Measurements from ENCODE around the gene BACH2.
A peak's percentile ranks its signal among the peaks of the same experiment; 100 is the strongest.

BACH2 gene

DNA sequence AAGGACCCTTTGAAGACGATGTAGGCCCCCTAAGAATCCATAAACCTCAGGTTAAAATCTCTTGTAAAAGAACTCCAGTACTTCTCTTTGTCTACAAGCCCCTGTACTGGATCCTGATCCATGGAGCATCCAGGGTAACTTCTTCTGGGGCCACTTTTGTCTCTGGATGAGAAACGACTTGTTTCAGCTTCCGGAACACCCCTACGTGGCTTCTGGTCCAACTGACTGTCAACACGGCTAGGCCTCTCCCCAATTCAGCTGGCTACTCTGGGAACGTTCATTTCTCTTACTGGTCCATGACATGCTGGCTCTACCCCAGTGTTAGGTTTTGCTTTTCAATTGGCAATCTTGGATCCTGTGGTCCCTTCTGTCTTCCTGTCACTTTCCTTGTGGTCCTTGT lies 198.0 kb downstream of the BACH2 start:
- no peak for DNase-seq (ENCODE audit: low spot score)

GRCh38 chr6:90098001-90098531 lies 198.6 kb downstream of the BACH2 start:
- DNase-seq (ENCODE audit: low spot score) = no peak

DNA sequence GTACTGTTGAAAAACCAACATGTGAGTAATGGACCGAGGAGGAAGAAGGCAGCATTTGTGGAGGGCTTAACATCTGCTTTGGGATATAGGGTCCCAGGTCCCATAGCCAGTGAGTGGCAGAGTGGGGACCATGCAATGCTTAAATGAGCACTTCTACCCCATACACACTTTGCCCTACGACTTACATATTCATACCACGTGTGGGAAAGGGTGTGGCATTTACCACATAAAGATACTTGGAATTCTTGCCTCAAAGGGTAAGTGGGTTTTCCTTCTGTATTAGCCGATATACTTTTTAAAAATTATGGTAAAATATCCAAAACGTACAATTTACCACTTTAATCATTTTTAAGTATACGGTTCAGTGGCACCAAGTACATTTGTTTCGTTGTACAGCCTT lies 199.3 kb downstream of the BACH2 start:
- no peak for DNase-seq (ENCODE audit: low spot score)

DNA sequence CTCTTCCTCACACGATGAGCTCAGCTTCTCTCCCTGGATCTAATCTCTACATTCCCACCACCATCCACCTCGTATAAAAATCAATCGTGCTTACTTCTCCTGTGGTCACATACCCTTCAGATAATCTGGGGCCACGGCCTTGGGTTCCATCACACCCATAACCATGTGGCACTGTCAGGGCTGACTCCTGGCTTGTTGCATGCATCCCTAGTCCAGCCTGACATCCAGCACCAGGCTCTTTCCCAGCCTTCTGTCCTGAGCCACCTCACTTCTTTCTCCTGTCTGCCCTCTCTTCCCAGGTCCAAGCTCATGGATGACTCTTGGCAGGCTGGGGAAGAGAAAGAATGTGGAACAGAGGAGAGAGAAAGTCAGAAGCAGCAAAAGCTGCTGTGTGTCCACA lies 199.8 kb downstream of the BACH2 start:
- no peak for DNase-seq (ENCODE audit: low spot score)

DNA sequence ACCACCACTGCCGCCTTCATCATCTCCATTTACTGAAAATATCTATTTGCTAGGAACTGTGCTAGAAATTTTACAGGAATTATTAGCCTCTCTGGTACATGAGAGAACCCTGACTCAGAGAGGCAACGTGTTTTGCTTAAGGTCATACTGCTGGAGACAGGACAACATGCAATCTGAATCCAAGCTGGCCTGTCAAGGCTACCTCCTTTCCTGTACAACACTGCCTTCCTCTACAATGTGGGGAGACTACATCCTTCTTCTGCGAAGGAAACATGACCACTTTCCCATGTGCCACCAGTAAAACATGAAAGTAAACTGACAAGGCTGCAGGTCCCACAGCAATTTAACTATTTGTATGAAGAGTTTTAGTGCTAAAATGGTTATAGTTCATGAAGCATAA lies 200.9 kb downstream of the BACH2 start:
- DNase-seq (ENCODE audit: low spot score) = no peak

DNA sequence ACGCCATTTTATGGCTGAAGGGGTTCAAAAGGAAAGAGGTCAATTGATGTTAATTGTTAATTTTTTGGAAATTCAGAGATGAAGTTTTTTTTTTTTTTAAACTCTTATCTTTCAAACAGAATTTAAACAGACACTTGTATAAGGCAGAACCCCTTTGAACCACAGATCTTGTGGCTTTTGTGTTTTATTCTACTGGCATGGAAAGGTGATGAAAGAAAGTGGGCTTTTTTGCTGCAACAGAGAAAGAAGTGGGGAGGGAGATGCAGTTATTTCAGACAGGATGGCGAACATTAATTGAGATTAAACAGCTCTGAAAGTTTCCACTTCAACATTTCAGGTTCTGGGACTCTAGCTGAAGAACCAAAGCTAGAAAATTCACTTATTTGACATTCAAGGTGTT lies 201.5 kb downstream of the BACH2 start:
- DNase-seq (ENCODE audit: low spot score) = no peak

GRCh38 chr6:90093558-90094073 lies 203.0 kb downstream of the BACH2 start:
- no peak for DNase-seq (ENCODE audit: low spot score)

GRCh38 chr6:90090866-90091265 lies 205.8 kb downstream of the BACH2 start:
- no peak for DNase-seq (ENCODE audit: low spot score)

DNA sequence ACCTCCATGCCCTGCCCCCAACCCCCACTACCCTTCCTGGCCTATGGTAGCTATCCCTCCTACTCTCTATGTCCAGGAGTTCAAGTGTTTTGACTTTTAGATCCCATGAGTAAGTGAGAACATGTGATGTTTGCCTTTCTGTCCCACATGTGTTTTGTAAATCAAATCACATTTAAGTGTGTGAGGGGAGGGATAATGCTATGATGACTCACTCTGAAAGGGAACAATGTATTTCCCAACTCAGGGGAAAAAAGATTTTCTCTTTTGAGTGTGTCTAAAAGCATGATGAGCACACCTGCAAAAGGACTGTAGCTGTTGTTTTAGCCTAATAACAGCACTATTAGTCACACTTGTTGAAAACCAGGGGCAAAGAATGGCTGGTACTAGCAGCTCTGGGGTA lies 208.6 kb downstream of the BACH2 start:
- no peak for DNase-seq (ENCODE audit: low spot score)

- DNase-seq (ENCODE audit: low spot score) = no peak
These were observed 209.4 kb downstream of the BACH2 start for GRCh38 chr6:90087106-90087833.

DNA sequence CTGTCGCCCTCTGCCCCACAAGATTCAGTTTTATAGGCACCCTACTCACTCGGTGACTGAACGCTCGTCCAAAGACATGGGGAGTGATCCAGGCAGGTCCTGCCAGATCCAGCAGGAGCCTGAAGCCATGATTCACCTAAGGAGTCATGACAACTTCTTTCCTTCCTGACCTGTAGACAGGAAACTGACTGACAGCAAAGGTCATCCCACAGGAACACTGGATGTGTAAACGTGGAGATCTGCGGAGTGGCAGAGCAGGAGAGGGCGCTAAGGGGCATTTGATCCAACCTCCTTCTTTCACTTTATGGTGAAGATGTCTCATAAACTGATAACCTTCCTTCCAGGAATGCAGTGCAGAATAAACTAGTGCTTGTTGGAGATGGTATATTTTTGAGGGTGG lies 210.1 kb downstream of the BACH2 start:
- DNase-seq (ENCODE audit: low spot score) = no peak

- no peak for DNase-seq (ENCODE audit: low spot score)
These were observed 212.8 kb downstream of the BACH2 start for GRCh38 chr6:90083891-90084290.

GRCh38 chr6:90082847-90083246 lies 213.8 kb downstream of the BACH2 start:
- DNase-seq (ENCODE audit: low spot score) = no peak

DNA sequence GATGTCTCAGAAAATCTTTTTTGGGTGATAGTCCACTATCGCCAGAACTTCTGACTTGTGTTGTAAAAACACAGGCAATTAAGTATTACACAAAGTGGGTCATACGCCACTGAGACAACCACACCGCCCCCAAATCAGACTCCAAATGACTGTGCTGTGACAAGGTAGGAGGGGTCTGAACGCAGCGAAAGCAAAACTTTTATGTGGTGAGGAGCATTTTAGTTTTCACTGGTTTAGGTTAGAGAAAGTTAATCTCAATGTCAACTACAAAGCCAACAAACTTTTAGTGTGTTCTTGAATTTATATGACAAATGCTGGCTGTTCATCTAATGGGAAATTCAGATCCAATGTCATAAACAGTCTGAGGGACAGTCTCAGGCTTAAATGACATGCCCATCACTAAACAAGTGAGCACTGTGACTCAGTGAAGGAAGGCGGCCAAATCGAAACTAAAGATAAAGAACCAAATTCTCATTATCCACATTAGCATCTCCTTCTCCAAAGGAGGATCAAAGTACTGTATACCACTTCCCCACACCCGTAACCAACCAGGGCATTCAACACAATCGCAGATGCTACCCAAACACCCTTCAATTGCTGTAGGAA lies 215.7 kb downstream of the BACH2 start:
- DNase-seq (ENCODE audit: low spot score) = no peak

DNA sequence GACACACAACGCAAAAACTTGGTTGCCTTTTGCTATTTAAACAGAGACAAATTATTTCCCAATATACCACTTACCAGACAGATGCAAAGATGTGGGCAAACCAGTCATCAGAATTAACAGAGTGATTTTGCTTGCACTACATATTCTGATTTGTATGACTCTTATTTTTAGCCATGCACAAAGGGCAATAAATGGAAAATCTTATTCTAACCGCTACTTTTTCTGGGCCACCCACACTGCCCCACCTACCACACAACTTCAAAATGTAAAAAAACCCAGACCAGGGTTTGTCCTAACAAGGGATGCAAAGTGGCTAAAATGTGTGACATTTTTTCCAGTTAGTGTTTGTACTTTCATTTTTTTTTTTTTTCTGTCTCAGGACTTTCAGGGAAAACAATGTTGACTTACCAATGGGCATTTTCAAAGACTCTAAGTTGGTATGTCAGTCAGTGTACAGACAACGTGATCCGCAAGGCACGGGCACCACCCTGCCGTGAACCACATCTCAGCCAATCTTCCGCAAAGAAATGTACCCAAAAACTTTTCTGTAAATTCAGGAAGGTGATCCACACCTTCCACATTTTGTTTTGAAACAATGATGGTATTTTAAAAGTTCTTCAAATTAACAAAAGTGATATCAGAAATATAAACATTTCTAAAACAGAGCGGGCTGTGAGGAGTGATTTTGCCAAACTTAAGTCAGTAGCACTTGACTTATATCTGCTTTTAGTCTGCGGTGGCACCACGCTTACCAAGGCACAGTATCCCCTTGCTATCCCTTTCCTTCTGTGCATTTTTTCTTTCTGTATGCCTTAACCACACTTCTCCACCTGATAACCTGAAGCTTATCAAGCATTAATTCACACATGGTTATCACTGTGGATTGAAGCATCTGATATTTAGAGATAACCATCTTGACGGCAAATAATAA lies 216.8 kb downstream of the BACH2 start:
- no peak for DNase-seq (ENCODE audit: low spot score)

DNA sequence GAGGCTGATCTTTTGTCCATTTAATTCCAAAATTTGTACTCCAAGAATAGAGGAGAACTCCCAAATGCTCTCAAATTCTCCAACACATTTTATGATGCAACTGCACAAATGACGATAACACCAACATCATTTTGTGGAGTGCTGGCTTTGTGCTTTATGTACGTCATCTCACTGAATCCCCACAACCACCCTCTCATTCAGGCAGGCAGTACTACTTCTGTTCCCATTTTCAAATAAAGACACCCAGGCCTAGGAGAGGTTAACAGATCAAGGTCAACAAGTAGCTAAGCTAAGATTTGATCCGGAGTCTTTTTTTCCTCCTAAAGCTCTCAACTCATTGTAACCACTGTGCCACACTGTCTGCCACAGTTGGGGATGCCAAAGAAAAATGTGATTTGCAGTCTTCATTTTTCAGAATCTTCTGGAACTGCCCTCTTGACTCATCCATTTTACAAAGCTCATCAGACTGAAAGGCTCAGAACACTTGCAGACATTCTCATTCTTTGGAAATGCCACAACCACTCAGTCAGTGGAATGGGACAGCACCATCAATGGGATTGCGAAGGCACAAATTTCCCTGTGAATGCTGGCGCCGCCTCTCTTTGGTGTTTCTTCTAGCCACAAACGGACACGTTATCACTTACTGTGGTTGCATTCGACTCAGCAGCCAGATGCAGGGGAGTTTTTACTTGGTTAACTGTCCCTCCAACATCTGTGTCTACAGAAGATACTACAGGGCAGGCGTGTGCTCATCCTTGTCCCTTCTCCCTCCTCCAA lies 217.9 kb downstream of the BACH2 start:
- DNase-seq (ENCODE audit: low spot score) = no peak

- DNase-seq (ENCODE audit: low spot score) = no peak
These were observed 219.9 kb downstream of the BACH2 start for GRCh38 chr6:90076511-90077415.

DNA sequence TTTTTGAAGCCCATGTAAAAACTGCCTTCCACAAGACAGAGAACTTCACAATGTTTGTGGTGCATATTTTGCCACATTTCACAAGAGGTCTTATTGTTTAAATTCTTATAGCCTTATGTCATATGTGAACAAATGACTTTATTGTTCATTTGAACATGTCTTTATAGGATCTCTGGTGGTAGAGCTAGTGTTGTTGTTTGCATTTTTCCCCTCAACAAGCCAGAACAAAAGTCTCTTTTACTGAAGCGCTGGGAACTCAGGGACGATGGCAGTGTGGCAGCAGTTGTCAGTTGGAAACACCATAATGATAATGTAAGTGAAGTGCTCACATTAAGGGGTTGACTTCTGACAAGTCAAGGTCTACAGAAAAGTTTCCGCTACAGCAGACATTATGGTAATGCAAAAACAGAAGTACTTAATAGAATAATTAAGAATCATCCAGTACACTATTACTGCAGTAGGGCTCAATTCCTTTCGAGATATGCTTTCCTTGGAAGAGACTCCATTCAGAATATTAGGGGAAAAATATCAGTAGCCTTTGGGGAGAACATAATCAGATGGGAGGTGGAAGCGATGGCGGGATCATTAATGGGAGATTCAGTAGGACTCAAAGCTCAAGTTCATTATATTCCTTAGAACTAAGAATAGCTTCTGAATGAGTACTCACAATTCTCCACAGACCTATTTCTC lies 222.3 kb downstream of the BACH2 start:
- no peak for DNase-seq (ENCODE audit: low spot score)

- peak; percentile 65 for DNase-seq (ENCODE audit: low spot score)
These were observed 223.6 kb downstream of the BACH2 start for GRCh38 chr6:90072935-90073464.

Measured in SK-N-DZ (cell line).